ENCODE measurements around the gene CEP152.

Gene CEP152

GRCh38 chr15:48800811-48801455 lies 9.9 kb downstream of the CEP152 start:
- no peak overlapping the region for H3K4me3 ChIP-seq (ENCODE audit: control insufficient read depth, low read depth, low read length)
- DNase-seq (ENCODE audit: low read depth) = no peak
- TF ChIP-seq CTCF (IDR thresholded peaks at IDR 0.05; ENCODE audit: control insufficient read depth, insufficient read depth, low read depth, low read length, missing control alignments) = peak; percentile 43

- TF ChIP-seq CTCF (IDR thresholded peaks at IDR 0.05; ENCODE audit: control insufficient read depth, insufficient read depth, low read depth, low read length, missing control alignments) = no peak
Measured at GRCh38 chr15:48800245-48800644, 10.6 kb downstream of the CEP152 start.

GRCh38 chr15:48798319-48798718 lies 12.6 kb downstream of the CEP152 start:
- DNase-seq (ENCODE audit: low read depth) = no peak

More at GRCh38 chr15:48800245-48800644, 10.6 kb downstream of the CEP152 start:
- no peak overlapping the region for H3K4me3 ChIP-seq (ENCODE audit: control insufficient read depth, low read depth, low read length)
- no peak for DNase-seq (ENCODE audit: low read depth)

GRCh38 chr15:48796930-48797329 lies 13.9 kb downstream of the CEP152 start:
- H3K4me3 ChIP-seq (ENCODE audit: control insufficient read depth, low read depth, low read length) = no peak overlapping the region
- no peak for DNase-seq (ENCODE audit: low read depth)
- TF ChIP-seq CTCF (IDR thresholded peaks at IDR 0.05; ENCODE audit: control insufficient read depth, insufficient read depth, low read depth, low read length, missing control alignments) = no peak

More at GRCh38 chr15:48798319-48798718, 12.6 kb downstream of the CEP152 start:
- no peak overlapping the region for H3K4me3 ChIP-seq (ENCODE audit: control insufficient read depth, low read depth, low read length)
- no peak for TF ChIP-seq CTCF (IDR thresholded peaks at IDR 0.05; ENCODE audit: control insufficient read depth, insufficient read depth, low read depth, low read length, missing control alignments)

- no peak for DNase-seq (ENCODE audit: low read depth)
Measured at GRCh38 chr15:48796521-48796920, 14.3 kb downstream of the CEP152 start.

GRCh38 chr15:48795901-48796300 lies 15.0 kb downstream of the CEP152 start:
- no peak overlapping the region for H3K4me3 ChIP-seq (ENCODE audit: control insufficient read depth, low read depth, low read length)
- no peak for TF ChIP-seq CTCF (IDR thresholded peaks at IDR 0.05; ENCODE audit: control insufficient read depth, insufficient read depth, low read depth, low read length, missing control alignments)

More at GRCh38 chr15:48796521-48796920, 14.3 kb downstream of the CEP152 start:
- no peak overlapping the region for H3K4me3 ChIP-seq (ENCODE audit: control insufficient read depth, low read depth, low read length)
- no peak for TF ChIP-seq CTCF (IDR thresholded peaks at IDR 0.05; ENCODE audit: control insufficient read depth, insufficient read depth, low read depth, low read length, missing control alignments)

More at GRCh38 chr15:48795901-48796300, 15.0 kb downstream of the CEP152 start:
- no peak for DNase-seq (ENCODE audit: low read depth)

Measured in AG09309 (cell line).